GM12891 (cell line): ENCODE results near the gene ASIC1.

ENCODE experiments used
- DNase-seq: peaks from one replicate; pipeline ENCODE4 v3.0.0; 2011; ENCODE audit warnings: low spot score; ENCODE audit not compliant: insufficient read length
- FAIRE-seq: peaks from 2 replicates; lab custom pipeline; 2011; peaks lifted over from hg19 to GRCh38; lab: Jason Lieb, UNC
- PAX5 ChIP-seq: IDR thresholded peaks from 2 replicates; pipeline ENCODE4 v1.6.1; 2011; ENCODE audit warnings: low read length, moderate library complexity, mild to moderate bottlenecking; ENCODE audit not compliant: insufficient read depth, severe bottlenecking
- POLR2A ChIP-seq: IDR thresholded peaks from 2 replicates; pipeline ENCODE4 v1.6.1; 2011; ENCODE audit warnings: low read depth, low read length, control low read depth
- POLR2AphosphoS5 ChIP-seq: IDR thresholded peaks from 2 replicates; pipeline ENCODE4 v1.6.1; 2011; ENCODE audit warnings: low read depth, low read length, control low read depth
- POU2F2 ChIP-seq: IDR thresholded peaks from 2 replicates; pipeline ENCODE4 v1.6.1; 2011; ENCODE audit warnings: low read depth, mild to moderate bottlenecking, control low read depth, low read length, moderate library complexity
- SPI1 ChIP-seq: IDR thresholded peaks from 2 replicates; pipeline ENCODE4 v1.6.1; 2011; ENCODE audit warnings: low read depth, low read length, control low read depth
- TAF1 ChIP-seq: IDR thresholded peaks from 2 replicates; pipeline ENCODE4 v1.6.1; 2011; ENCODE audit warnings: low read depth, low read length, control low read depth

The ASIC1 gene

DNA sequence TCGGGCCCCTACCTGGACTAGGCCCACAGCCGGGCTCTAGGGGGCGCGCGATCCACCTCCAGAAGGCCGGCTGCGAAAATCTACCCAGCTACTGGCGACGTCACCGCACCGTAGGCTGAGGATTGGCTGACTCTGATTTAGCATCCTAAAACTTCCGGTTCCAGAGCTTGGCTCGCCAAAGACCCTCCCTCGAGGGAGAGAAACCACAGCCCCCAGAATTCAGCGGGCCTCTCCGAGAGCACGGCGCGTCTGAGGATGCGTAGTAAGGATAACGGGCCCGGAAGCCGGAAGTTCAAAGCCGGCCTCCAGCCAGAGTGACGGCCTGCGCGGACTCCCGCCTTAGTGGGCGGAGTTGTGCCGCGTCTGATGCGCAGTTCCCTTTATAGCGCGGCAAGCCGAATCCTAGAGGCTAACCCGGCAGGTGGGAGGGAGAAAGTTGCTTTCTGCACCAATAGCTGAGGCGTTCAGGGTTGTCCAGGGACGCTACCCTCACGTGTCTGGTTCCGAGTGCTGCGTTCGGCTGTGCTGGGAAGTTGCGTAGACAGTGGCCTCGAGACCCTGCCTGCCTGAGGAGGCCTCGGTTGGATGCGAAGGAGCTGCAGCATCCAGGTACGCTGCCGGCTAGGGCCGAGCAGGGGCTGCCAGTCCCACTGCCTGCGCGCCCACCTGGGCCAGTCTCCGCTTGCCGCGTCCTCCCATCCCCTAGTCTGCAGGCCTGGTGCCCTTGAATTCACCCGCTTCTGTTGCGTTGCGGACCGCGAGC is 54.5 kb downstream of the ASIC1 start, which contains the start of gene COX14:
Gene COX14, plus strand, starts transcription at position 544 of the 763 bp plus-strand sequence. CDS start 7,808 bp downstream, outside the sequence.
- DNase-seq (peak; percentile 94), FAIRE-seq (peak; percentile 99)
- TF ChIP-seq SPI1 (peak; percentile 83), PAX5 (no peak), POU2F2 (peak; percentile 12; the same call in 1 of the 2 replicates), POLR2A (peak; percentile 98), TAF1 (peak; percentile 96), POLR2AphosphoS5 (peak; percentile 98)

DNA sequence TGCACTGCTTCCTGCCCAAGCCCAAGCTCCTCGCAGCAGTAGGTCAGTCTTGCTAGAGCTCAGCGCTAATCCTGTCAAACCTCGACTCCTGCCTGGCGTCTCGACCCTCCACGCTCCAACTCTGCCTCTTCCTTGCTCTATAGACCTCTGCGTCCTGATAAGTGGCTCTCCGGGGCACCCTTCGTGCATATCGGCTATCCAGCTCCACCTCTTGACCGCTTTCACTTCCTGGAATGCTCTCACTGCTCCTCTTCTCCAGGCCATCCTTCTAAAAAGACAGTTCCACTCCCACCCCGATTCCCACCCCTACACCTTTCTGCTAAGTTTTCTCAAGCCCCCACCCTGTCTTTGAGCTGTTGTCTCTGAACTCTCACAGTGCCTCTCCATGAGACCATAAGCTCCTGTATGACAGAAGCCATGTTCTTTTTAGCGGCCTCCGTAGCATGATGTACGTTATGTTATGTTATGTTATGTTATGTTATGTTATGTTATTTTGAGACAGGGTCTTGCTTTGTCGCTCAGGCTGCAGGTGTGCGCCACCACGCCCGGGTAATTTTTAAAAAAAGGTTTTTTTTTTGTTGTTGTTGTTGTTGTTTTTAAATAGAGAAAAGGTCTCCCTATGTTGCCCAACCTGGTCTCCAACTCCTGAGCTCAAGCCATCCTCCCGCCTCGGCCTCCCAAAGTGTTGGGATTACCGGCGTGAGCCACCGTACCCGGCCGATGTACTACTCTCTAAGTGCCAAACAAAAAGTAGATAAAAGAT is 55.2 kb downstream of the ASIC1 start:
- peak; percentile 39 for DNase-seq
- TF ChIP-seq POLR2A (no peak), POU2F2 (no peak), TAF1 (no peak), POLR2AphosphoS5 (no peak), SPI1 (peak; percentile 54), PAX5 (no peak)
- no peak for FAIRE-seq

GRCh38 chr12:50117057-50117622 is 59.7 kb downstream of the ASIC1 start:
- no peak for TF ChIP-seq POLR2AphosphoS5
- TF ChIP-seq TAF1: no peak
- no peak for TF ChIP-seq POLR2A
- no peak for TF ChIP-seq PAX5
- TF ChIP-seq SPI1: no peak
- no peak for TF ChIP-seq POU2F2
- no peak for FAIRE-seq

GRCh38 chr12:50119387-50119786 is 62.0 kb downstream of the ASIC1 start:
- no peak for TF ChIP-seq SPI1
- TF ChIP-seq POLR2A: no peak
- TF ChIP-seq TAF1: no peak
- TF ChIP-seq PAX5: no peak
- TF ChIP-seq POU2F2: no peak
- TF ChIP-seq POLR2AphosphoS5: no peak
- FAIRE-seq (no peak), DNase-seq (no peak)

More at GRCh38 chr12:50117057-50117622, 59.7 kb downstream of the ASIC1 start:
- no peak for DNase-seq

GRCh38 chr12:50120521-50120920 is 63.1 kb downstream of the ASIC1 start:
- TF ChIP-seq POU2F2 (no peak), PAX5 (no peak), POLR2A (no peak), TAF1 (no peak), POLR2AphosphoS5 (no peak), SPI1 (no peak)
- FAIRE-seq (no peak), DNase-seq (no peak)

- DNase-seq (no peak), FAIRE-seq (no peak)
- TF ChIP-seq POLR2AphosphoS5 (no peak), PAX5 (no peak), TAF1 (no peak), POU2F2 (no peak), POLR2A (no peak), SPI1 (no peak)
These were observed 63.6 kb downstream of the ASIC1 start for GRCh38 chr12:50120953-50121352.

- no peak for TF ChIP-seq POLR2A
- no peak for TF ChIP-seq SPI1
- TF ChIP-seq TAF1: no peak
- TF ChIP-seq PAX5: no peak
- no peak for FAIRE-seq
- no peak for DNase-seq
These were observed 64.2 kb downstream of the ASIC1 start for GRCh38 chr12:50121641-50122040.

DNA sequence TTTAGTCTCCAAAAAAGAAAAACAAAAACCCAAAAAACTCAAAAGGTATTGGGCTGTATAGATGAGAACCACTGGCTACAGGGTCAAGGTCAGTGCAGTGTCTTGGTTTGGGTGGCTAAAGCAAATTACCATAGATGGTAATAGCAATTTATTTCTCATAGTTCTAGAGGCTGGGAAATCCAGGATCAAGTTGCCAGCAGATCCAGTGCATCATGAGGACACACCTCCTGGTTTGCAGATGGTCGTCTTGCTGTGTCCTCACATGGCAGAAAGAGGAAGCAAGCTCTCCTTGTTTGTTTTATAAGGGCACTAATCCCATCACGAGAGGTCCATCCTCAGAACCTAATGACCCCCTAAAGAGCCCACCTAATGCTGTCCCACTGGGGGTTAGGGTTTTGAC is 65.8 kb downstream of the ASIC1 start:
- no peak for FAIRE-seq

More for the DNA sequence above, 65.8 kb downstream of the ASIC1 start:
- no peak for TF ChIP-seq POLR2A
- TF ChIP-seq TAF1: no peak
- no peak for TF ChIP-seq POLR2AphosphoS5
- TF ChIP-seq SPI1: no peak
- TF ChIP-seq POU2F2: no peak
- DNase-seq: no peak
